Subcutaneous adipose tissue (tissue), 4 donors: ENCODE measurements around the gene COA8. TPM values are rescaled to one million over a fixed set of nuclear protein-coding genes. Genes with fewer than 3 reads are reported as not detected.

ENCODE experiments used
- CTCF ChIP-seq: fragments of 450-650 bp; IDR thresholded peaks from one replicate; pipeline ENCODE4 v1.5.1; 2016; ENCODE audit warnings: low read depth, mild to moderate bottlenecking, control low read depth, antibody characterized with exemption, moderate library complexity
- total RNA-seq, 4 donors: library from RNA; depleted of rRNA; stranded (reverse); fragments of >200 nt; gene quantifications; one replicate each; pipeline ENCODE4 v1.1.0, GENCODE V29; 2016

COA8 gene
- total RNA-seq, 4 donors from 2014 or later: 35.1 to 59.9 (median 49.2) TPM

- no peak for TF ChIP-seq CTCF
These were observed 45.1 kb downstream of the COA8 start for GRCh38 chr14:103607822-103608221.

GRCh38 chr14:103611215-103611614 is 48.5 kb downstream of the COA8 start:
- no peak for TF ChIP-seq CTCF

DNA sequence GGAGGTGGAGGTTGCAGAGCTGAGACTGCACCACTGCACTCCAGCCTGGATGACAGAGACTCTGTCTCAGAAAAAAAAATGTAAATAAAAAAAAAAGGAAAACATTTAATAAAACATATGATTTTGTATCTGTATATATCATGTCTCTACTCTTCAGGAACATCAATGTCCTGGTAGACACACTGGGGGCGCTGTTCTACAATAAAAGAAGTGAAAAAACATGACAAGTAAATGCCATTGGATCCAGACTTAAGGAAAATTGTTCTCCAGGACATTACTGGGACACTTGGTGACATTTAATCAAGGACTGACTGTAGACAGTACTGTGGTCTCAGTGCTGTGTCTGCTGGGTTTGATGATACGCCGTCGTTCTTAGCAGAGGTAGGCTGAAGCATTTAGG is 50.8 kb downstream of the COA8 start:
- TF ChIP-seq CTCF: no peak

DNA sequence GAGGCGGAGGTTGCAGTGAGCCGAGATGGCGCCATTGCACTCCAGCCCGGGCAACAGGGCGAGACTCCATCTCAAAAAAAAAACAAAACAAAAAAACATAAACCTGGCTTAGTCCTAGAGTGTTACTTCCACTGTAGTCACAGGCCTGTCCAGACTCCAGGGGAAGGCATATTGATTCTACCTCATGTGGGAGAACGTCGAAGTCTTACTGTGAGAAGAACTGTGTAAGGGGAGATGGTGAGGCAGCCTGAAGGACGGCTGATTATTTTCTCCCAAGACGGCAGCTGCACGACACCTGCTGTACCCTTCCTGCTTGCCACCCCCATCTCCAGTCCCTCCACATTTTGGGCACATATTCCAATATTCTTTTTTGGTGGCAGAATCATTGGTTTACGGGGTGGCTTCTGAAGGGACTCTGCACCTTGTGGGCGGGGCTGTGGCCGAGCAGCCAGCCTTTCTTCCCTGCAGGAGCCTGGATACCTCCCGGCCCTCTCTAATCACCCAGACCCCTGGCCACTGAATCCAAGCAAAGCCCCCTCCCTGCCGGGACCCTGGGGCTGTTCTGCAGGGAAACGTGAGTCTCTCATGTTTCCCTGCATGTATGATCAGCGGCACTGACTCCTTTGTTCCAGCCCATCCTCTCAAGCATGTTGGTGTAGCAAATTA is 54.0 kb downstream of the COA8 start:
- TF ChIP-seq CTCF: no peak

- no peak for TF ChIP-seq CTCF
These were observed 56.3 kb downstream of the COA8 start for GRCh38 chr14:103619057-103619456.

DNA sequence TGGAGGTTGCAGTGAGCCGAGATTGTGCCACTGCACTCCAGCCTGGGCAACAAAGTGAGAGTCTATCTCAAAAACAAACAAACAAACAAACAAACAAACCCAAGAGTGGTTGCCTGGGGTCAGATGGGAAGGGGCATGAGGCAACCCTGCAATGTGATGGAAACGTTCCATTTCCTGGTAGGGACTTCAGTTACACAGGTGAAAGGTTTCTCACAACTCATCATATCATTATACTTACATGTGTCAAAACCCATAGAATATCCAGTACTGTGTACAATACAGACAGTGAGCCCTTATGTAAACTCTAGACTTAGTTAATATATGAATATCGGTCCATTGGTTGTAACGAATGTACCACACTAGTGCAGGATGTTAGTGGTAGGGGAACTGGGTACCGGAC is 59.1 kb downstream of the COA8 start:
- no peak for TF ChIP-seq CTCF

DNA sequence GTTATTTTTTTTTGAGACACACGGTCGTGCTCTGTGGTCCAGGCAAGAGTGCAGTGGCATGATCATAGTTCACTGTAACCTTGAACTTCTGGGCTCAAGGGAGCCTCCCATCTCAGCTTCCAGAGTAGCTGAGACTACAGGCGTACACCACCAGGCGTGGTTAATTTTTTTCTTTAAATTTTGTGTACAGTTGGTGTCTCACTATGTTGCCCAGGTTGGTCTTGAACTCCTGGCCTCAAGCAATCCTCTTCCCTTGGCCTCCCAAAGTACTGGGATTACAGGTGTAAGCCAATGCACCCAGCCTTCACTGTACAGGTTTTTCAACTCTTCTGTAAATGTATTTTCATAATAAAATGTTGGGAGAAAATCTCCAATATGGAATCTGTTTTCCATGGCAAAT is 60.5 kb downstream of the COA8 start:
- TF ChIP-seq CTCF: no peak
